Stromal cell of bone marrow (primary cell): Measurements from ENCODE around the gene SYNDIG1.

Source experiments
- DNase-seq: peaks from one replicate; pipeline ENCODE4 v3.0.0-alpha.2; 2012; ENCODE audit warnings: low read depth

Gene SYNDIG1

DNA sequence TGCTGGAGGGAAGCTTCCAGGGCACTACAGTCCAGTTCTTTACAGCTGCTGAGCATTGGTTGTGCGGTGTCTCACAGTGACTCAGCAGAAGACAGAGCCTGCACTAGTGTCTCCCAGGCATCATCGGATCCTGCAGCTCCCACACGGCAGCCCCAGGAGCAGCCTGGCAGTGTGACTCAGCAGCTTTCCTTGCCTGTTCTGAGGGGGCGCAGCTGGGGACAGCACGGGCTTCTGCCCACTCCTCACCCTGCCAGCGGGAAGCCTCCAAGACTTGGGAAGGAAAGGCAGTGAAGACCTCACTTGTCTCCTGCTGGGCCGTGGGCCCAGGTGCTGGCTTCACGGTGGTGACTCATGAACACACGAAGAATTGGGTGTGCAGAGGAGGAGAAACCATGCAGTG, 165.4 kb downstream of the SYNDIG1 start:
- peak; percentile 75 for DNase-seq

DNA sequence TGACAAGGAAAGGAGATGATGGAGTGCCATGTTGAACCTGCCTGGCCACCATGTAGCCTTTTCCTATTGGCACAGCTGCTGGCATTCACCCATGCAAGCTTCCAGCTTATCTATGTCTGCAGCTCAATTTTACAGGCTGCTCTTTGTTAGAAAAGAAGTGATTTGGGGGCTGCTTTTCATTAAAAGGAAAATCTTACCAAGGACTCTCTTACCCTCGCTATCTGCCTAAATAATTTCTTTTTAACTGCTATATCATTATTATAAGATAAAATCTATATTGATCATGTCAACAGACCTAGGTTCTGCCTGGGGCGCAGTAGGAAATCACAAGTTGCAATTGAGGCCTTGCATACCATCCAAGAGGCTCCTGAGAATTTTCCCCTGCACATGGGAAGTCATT, 167.2 kb downstream of the SYNDIG1 start:
- no peak for DNase-seq

DNA sequence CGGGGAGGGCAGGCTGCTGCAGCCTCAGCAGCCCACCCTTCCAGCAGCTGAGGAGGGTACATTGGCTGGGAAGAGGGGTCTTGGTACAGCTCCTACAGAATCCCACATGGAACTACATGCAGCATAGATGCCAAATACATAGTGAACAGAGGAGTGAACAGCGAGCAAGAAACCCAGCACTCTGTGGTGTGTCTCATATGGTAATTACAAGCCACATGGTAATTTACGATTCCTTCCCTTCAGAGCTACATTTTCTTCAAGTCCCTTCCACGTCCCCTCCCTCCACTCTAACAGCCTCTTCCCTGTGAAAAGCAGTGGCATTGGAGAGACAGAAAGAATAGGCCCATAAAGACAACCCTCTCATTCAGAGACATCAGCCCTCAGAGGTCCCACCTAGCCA, 167.7 kb downstream of the SYNDIG1 start:
- no peak for DNase-seq

DNA sequence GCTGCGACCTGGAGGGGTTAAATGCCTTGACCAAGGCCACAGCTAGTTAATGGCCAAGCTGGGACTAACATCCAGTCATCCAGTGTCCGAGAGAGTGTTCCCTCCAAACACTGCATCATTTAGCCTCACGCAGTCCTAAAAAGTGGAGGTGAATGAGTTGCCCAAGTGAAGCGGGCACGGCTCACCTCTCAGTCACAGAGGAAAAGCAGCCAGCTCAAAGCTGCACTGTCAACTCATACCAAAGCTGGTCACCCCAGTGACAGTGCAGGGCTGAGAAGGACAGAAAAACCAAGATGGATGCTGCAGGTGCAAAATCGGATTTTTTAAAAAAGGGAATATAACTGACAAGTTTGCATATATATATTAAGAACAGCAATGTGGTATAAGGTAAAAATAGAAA, 168.5 kb downstream of the SYNDIG1 start:
- no peak for DNase-seq

DNA sequence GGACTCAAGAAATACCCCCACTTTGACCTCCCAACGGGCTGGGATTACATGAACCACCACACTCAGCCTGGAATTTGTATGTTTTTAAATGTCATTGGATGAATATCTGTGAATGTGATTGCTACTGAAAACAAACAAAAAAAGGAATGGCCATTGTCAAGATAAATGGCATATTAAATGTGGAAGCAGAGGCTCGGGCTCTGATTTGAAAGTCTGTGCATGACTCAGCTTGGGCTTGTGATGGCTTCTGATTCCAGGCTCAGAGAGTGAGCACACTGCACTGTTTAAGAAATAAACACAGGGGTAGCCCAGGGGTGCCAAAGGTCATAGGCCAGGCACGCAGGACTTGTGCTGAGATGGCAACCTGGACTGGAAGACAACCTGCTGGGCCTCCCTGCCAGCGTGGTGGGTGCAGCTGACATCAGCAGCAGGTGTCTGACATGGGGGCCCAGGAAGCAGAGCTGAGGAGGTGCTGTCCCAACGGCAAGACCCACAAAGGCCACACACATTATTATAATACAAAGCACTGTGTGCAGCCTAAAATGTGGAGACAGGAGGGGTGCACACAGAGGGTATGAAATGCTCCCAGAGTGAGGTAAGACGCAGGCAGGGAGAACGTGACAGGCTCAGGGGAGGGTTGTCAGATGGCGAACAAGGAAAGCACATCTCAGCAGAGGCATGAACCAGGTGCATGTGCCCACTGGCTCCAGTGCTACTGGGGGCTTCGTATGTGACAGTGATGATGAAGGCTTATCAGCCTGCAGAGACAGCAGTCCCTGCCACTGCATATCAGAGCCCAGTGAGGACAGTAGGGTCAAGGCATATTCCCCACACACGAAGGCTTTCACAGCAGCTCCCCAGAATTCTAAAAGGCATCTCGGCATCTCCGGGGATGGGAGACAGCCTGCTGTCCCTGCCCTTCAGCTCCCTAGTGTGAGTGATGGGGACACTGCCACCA, 169.4 kb downstream of the SYNDIG1 start:
- no peak for DNase-seq

DNA sequence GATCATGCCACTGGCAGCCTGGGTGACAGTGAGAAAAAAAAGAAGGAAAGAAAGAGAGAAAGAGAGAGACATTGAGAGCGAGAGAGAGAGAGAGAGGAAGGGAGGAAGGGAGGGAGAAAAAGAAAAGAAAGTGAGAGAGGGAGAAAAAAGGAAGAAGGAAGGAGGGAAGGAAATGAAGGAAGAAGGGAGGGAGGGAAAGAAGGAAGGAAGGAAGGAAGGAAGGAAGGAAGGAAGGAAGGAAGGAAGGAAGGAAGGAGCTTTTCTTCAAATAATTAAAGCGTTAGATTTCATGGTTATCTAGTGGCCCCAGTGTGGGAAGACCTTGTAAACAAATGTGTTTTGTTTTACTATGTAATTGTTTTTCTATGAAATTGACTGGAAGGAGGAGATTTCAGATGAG, 170.8 kb downstream of the SYNDIG1 start:
- no peak for DNase-seq

DNA sequence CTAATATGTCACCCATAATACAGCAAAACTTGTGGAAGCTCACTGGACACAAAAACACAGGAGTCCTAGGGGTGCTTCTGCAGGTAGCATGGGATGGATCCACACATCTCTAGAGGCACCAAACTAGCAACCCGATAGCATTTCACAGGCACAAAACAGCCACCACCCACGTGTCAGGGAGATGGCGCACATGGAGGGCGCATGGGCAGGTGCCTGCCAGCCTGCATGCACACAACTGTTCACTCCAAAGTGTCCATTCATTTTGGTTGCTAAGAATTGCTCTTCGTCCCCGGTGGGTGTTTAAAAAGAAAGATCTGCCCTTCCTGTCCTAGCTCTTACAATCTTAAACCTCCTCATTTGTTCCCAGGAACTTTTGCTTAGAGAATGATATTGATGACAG, 171.3 kb downstream of the SYNDIG1 start:
- DNase-seq, result no peak

DNA sequence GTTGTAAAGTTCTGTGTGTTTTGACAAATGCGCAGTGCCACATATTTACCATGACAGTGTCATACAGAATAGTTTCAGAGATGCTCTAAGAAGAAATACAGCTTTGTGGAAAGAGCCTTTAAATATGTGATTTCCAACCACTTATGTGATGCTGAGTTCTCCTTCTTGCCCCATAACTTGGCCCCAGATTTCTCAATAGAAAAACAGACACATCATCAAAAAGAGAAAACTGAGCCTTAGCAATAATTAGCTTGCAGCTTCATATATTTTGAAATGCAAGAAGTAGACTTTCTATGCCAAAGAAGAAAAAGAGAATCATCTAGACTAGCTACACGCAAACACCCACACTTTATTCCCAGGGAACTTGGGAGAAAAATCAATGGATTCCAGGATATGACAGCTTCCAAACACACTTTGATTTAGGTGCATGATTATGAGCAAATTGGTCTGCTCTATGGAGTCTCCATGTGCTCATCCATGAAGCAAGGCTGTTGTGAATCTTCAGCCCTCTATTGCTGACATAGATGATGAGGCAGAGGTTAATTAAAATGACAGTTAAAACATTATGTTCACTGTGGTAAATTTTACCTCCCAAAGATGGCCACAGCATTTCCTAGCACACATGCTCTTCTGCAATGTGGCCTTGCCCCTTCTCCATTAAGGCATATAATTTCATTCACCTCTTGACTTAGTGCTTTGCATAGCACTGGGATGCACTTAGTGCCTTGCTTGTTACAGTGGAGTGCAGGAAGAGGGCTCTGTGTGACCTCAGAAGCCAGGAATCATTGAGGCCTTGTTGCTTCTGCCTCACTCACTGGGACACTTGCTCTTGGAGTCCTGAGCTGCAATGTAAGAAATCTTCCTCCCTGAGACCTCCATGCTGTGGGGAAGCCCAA, 174.6 kb downstream of the SYNDIG1 start:
- peak; percentile 74 for DNase-seq

DNA sequence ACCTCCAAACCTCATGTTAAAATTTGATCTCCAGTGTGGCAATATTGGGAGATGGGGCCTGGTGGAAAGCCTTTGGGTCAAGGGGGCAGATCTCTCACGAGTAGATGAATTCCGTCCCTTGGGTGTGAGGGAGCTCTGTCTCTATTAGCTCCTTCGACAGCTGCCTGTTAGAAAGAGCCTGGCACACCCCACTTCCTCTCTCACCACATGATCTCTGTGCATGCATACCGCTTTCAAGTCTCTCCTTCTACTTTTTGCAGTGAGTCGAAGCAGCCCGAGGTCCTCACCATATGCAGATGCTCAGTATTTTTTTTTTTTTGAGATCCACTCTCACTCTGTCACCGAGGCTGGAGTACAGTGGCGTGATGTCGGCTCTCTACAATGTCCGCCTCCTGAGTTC, 176.9 kb downstream of the SYNDIG1 start:
- DNase-seq, result no peak

DNA sequence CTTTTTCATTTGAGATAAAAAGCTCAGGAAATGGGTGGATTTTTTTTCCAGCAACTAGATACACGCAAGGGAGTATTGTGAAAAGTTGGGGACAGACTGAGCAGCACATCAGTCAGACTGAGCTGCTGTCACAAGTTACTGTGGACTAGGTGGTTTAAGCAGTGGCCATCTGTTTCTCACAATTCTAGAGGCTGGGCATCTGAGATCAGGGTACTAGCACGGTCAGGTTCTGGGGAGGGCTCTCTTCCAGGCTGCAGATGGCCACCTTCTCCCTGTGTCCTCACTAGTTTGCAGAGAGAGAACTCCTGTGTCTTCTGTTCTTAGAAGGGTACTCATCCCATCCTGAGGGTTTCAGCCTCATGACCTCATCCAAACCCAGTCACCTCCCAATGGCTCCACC, 178.3 kb downstream of the SYNDIG1 start:
- DNase-seq, result no peak

DNA sequence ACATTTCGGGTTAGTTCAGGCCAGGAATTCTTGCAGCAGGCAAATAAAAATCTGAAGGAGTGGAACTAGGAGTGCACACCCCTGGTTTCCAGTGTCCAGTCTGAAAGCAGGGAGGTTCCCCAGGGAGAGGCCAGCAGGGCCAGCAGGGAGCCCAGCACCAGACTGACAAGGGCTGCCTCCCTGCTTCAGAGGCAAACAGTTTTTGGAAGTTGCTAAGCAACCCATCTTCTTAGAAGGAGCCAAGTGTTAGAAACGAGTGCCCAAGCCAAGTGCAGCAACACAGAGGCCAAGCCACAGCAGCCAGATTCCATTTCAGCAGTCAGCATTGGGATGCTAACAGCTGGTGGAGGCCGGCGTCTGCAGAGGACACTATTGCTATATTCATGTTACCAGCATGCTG, 179.1 kb downstream of the SYNDIG1 start:
- DNase-seq, result peak; percentile 81

DNA sequence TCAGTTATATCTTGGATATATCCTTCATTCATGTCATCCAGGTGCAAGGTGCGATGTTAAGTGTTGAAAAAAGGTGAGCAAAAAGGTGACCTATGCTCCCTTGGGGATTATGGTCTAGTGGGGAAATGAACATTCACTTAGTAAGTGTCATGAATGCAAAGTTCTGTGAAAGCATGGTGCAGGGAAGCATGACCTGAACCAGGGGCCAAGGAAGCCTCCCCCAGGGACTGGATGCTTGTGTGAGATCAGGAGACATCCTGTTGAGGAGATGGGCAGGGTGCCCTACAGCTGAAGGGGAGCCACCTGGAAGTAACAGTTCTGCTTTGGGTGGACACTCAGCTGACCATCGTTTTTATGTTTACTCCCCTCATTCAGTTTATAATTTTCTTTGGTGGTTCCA, 179.5 kb downstream of the SYNDIG1 start:
- DNase-seq, result no peak

DNA sequence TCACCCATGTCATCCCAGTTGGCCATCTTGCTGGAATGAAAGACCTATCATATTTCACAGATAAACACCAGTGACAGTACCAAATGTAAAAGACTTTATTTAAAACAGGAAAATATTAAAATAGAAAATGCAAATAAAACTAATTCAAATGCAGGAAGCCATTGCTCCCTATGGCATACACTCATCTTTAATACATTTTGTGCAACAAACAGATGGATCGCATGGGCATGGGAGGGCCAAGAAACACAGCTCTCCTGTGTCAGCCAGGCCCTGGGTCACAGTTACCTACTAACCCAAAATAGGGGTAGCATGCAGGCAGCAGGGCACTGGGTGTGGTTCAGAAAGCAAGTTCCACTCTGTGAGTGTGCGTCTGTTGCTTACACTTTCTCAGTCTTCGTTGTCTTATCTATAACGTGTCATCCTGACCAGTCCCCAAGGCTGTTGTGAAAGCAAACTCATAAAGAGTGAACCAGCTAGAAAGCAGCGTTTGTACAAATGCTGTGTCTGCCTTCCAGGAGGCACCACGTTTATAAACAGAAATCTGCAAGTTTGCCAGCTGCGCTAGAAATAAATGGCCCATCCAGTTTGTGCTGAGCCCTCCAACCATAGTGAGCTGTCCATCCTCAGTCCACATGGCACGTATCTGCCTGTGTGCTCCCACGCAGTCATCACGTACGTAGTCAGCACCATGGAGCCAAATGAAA, 180.5 kb downstream of the SYNDIG1 start:
- DNase-seq, result peak; percentile 51

DNA sequence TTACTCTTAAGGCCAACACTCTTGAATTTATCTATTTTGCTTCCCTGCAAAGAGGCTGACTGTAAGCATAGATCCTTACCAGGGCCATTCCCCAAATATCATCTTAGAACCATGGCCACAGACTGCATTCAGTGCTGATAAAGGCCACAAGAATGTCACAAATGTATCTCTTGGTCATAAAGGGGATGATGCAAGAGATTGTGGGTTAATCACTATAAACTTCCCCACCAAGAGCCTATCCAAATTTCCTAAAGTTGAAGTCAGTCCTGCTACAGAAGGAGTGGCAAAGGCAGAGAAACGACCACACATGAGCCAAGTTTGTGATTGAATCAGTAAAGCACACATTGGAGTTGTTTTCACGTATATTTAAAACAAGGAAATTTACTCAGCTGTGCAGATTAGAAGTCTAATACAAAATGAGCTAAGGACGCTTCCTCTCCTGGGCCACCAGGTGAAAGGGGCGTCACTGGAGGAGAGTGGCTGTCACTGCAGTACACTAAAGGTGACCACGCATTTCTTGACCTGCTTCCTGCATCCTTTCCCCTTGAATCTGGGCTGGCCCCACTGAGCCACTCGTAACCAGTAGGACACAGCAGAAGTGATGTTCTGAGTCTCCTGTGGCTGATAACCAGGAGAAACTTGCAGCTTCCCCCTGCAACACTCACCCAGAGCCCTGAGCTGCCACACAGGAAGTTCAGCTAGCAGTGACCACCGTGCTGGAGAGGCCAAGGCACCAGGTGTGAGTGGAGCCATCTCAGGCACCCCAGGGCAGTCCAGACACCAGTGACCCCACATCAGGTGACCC, 181.9 kb downstream of the SYNDIG1 start:
- DNase-seq, result peak; percentile 79

DNA sequence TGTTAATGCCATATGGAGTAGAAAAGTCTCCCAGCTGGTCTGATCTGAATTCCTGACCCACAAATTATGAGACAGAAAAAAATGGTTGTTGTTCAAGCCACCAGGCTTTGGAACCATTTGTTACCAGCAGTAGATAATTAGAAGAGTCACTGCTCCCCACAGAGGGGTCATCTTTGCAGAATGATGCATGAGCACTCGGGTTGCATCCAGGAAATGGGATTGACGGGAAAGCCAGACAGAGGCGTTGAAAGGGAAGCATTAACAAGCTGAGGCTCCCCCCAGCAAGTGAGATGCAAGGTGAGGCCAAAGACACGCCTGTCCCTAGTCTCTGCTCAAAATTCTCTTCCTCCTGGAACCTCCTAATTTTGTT, 182.5 kb downstream of the SYNDIG1 start:
- no peak for DNase-seq

DNA sequence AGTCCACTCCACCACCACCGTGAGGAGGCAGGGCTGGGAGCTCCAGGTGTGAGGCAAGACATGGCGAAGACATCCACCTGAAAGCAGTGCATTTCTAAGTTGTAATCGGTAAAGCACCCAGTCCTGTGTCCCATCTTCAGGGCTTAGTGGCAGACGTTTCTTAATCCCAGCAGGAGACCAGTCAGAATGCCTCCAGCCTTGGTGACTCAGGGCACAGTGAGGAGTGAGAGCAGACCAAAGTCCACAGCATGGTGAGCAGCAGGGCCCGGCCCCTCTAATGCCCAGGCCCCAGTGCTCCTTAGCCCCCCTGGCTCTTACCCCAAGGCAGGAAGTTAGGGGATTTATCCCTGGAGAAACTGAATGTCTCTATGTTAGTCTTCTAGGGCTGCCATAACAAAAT, 183.9 kb downstream of the SYNDIG1 start:
- DNase-seq, result no peak

DNA sequence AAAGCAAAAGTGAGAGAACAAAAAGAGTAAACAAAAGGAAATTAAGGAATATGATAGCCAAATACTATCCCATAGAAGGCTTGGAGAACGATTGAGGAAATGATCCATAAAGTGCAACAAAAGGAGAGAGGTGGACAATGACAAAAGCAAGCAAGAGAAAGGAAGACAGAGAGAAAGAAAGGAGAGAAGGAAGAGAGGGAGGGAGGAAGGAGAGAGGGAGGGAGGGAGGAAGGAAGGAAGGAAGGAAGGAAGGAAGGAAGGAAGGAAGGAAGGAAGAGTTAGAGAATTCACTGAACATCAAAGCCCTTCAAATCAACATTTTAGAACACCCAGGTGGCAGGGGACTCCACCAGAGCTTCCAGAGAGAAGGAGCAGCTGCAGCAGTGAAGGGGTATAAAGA, 185.0 kb downstream of the SYNDIG1 start:
- DNase-seq, result no peak

DNA sequence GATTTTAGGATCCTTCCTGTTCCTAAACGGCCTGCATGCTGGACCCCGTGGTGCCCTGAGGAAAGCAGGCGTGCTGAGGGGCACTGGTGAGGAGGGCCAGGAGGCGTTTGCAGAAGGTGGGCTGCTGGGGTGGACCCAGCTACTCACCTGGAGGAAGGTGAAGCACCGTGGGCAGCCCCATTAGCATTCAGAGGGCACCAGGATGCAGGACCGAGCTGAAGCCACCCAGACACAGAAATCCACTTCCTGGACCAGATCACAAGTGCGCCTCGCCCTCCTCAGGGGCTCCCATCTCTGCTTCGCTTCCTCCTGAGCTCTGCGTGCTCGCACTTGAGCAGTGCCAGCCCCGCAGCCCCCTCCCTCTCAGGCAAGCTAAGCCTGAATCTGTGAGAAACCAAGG, 187.0 kb downstream of the SYNDIG1 start:
- no peak for DNase-seq

DNA sequence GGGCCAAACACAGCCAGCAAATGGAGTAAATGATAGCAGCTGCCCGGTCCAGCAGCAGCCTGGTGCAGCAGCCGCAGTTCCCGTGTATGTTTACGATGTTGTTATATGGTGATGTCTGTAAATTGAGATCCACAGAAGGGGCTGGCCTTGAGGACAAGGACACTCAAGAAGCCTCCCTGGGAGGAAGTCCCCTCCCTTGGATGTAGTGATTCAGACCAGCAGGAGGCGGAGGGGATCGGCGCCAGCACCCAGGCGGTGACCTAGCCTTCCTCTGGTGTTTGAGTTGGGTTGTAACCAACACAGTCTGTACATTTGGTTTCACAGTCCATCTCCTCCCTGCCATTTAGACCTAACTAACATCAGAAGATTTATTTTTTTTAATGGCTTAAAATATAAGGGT, 187.8 kb downstream of the SYNDIG1 start:
- peak; percentile 58 for DNase-seq

DNA sequence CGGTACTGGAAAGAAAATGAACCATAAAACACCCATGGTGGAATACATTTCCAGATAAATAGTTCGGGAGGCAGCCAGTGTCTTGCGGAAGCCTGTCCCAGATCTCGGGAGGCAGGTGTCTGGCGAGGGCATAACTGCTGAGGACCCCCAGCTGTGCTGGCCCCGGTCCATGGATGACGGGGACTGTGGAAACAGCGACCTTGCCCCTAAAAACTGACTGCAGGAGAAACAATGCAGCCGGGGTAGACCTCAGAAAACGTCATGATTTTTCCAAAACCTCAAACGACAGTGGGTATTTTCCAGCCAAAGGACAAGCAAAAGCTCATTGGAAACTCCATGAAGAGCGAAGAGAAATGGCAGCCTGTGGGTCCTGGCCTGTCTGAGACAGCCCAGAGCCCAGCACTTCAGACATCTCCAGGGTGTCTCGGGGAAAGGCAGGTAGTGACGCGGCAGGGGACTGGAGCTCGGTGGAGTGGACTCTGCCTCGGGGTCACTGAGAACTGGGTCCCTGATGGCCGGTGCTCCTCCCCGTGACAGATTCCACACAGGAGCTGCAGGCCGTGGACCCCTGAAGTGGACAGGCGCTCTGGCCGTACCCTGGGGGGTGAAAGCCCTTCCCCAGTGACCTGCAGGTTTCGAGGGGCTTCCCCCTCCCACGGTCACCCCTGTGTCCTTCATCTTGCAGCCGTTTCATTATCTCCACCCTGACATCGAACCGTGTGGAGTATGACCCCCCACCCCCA, 188.6 kb downstream of the SYNDIG1 start:
- no peak for DNase-seq
